Measurements from ENCODE around the gene LIMK2.
"Not testable (repeated sequence)": the region's sequence is repeated elsewhere in the genome, so short reads cannot be mapped to it uniquely, and the experiment has no call there.

The LIMK2 gene

GRCh38 chr22:31221084-31221483 is 9.0 kb downstream of the LIMK2 start:
- Histone ChIP-seq H3K9me2 (replicated peaks; ENCODE audit: insufficient read depth, low read length) (no peaks in the 10 kb centered on the region), H3K27me3 (ENCODE audit: low read length) (no peaks in the 10 kb centered on the region), H3K79me2 (ENCODE audit: insufficient read depth, low read length) (peaks cover 69% of the 10 kb centered on the region), H4K20me1 (ENCODE audit: low read depth, low read length) (peaks cover 4% of the 10 kb centered on the region; the same call in 1 of the 2 replicates), H3K9ac (ENCODE audit: low read length) (no peak overlapping the region), H3K4me2 (ENCODE audit: low read depth, low read length, poor library complexity, severe bottlenecking) (no peak overlapping the region), H3K27ac (ENCODE audit: low read depth, low read length) (no peak overlapping the region), H2AFZ (ENCODE audit: low read depth, low read length, severe bottlenecking) (no peak overlapping the region), H3K4me3 (ENCODE audit: insufficient read depth, low read length, poor library complexity, severe bottlenecking) (no peak overlapping the region), H3K36me3 (ENCODE audit: low read length) (no peaks in the 10 kb centered on the region), H3K9me3 (ENCODE audit: insufficient read depth, low read length) (no peaks in the 10 kb centered on the region), H3F3A (ENCODE audit: insufficient read depth) (no peaks in the 10 kb centered on the region)
- TF ChIP-seq EZH2phosphoT487 (conservative IDR thresholded peaks at IDR 0.05; ENCODE audit: low read length): no peak
- TF ChIP-seq CTCF (IDR thresholded peaks at IDR 0.05; ENCODE audit: insufficient read depth, low read length, poor library complexity, severe bottlenecking): no peak

GRCh38 chr22:31222736-31223135 is 10.6 kb downstream of the LIMK2 start:
- H3K9me3 ChIP-seq (ENCODE audit: insufficient read depth, low read length): no peaks in the 10 kb centered on the region
- H3K36me3 ChIP-seq (ENCODE audit: low read length): no peaks in the 10 kb centered on the region
- no peak overlapping the region for H2AFZ ChIP-seq (ENCODE audit: low read depth, low read length, severe bottlenecking)
- H3K27ac ChIP-seq (ENCODE audit: low read depth, low read length): no peak overlapping the region
- H3K27me3 ChIP-seq (ENCODE audit: low read length): no peaks in the 10 kb centered on the region
- H4K20me1 ChIP-seq (ENCODE audit: low read depth, low read length): peaks cover 4% of the 10 kb centered on the region; the same call in 1 of the 2 replicates
- no peak for TF ChIP-seq EZH2phosphoT487 (conservative IDR thresholded peaks at IDR 0.05; ENCODE audit: low read length)
- no peak for TF ChIP-seq CTCF (IDR thresholded peaks at IDR 0.05; ENCODE audit: insufficient read depth, low read length, poor library complexity, severe bottlenecking)
- peaks cover 58% of the 10 kb centered on the region for H3K79me2 ChIP-seq (ENCODE audit: insufficient read depth, low read length)
- no peak overlapping the region for H3K9ac ChIP-seq (ENCODE audit: low read length)
- H3K4me3 ChIP-seq (ENCODE audit: insufficient read depth, low read length, poor library complexity, severe bottlenecking): no peak overlapping the region
- H3F3A ChIP-seq (ENCODE audit: insufficient read depth): no peaks in the 10 kb centered on the region
- H3K9me2 ChIP-seq (replicated peaks; ENCODE audit: insufficient read depth, low read length): no peaks in the 10 kb centered on the region
- no peak overlapping the region for H3K4me2 ChIP-seq (ENCODE audit: low read depth, low read length, poor library complexity, severe bottlenecking)

- H3K36me3 ChIP-seq (ENCODE audit: low read length): no peaks in the 10 kb centered on the region
- no peak overlapping the region for H3K4me2 ChIP-seq (ENCODE audit: low read depth, low read length, poor library complexity, severe bottlenecking)
- no peak overlapping the region for H3K27ac ChIP-seq (ENCODE audit: low read depth, low read length)
- TF ChIP-seq EZH2phosphoT487 (conservative IDR thresholded peaks at IDR 0.05; ENCODE audit: low read length) (no peak), CTCF (IDR thresholded peaks at IDR 0.05; ENCODE audit: insufficient read depth, low read length, poor library complexity, severe bottlenecking) (no peak)
- peaks cover 4% of the 10 kb centered on the region; the same call in 1 of the 2 replicates for H4K20me1 ChIP-seq (ENCODE audit: low read depth, low read length)
- no peak overlapping the region for H2AFZ ChIP-seq (ENCODE audit: low read depth, low read length, severe bottlenecking)
- no peaks in the 10 kb centered on the region for H3K9me3 ChIP-seq (ENCODE audit: insufficient read depth, low read length)
- no peaks in the 10 kb centered on the region for H3K27me3 ChIP-seq (ENCODE audit: low read length)
- no peaks in the 10 kb centered on the region for H3K9me2 ChIP-seq (replicated peaks; ENCODE audit: insufficient read depth, low read length)
- no peaks in the 10 kb centered on the region for H3F3A ChIP-seq (ENCODE audit: insufficient read depth)
- H3K79me2 ChIP-seq (ENCODE audit: insufficient read depth, low read length): peaks cover 47% of the 10 kb centered on the region
- H3K9ac ChIP-seq (ENCODE audit: low read length): no peak overlapping the region
- H3K4me3 ChIP-seq (ENCODE audit: insufficient read depth, low read length, poor library complexity, severe bottlenecking): no peak overlapping the region
Measured at GRCh38 chr22:31223786-31224191, 11.7 kb downstream of the LIMK2 start.

- H3K9me2 ChIP-seq (replicated peaks; ENCODE audit: insufficient read depth, low read length); H4K20me1 ChIP-seq (ENCODE audit: low read depth, low read length); H2AFZ ChIP-seq (ENCODE audit: low read depth, low read length, severe bottlenecking); H3K9me3 ChIP-seq (ENCODE audit: insufficient read depth, low read length); H3K9ac ChIP-seq (ENCODE audit: low read length); H3K4me2 ChIP-seq (ENCODE audit: low read depth, low read length, poor library complexity, severe bottlenecking); H3K27ac ChIP-seq (ENCODE audit: low read depth, low read length); H3K36me3 ChIP-seq (ENCODE audit: low read length); H3F3A ChIP-seq (ENCODE audit: insufficient read depth); H3K4me3 ChIP-seq (ENCODE audit: insufficient read depth, low read length, poor library complexity, severe bottlenecking); H3K27me3 ChIP-seq (ENCODE audit: low read length): not testable (repeated sequence)
- H3K79me2 ChIP-seq (ENCODE audit: insufficient read depth, low read length): peaks cover 40% of the 10 kb centered on the region
Measured at GRCh38 chr22:31224691-31225090, 12.6 kb downstream of the LIMK2 start.

Data from SU-DHL-6 (cell line).